SK-N-MC (cell line): ENCODE measurements around the gene CORIN.
"Not testable (repeated sequence)": the region's sequence is repeated elsewhere in the genome, so short reads cannot be mapped to it uniquely, and the experiment has no call there.

ENCODE experiments used
- DNase-seq: peaks from one replicate; pipeline ENCODE4 v3.0.0-alpha.2; 2011; ENCODE audit warnings: low read depth, low spot score
- H3K27ac ChIP-seq: fragments of 200-600 bp; sonication (generic); 2 replicates; pipeline ENCODE4 v1.5.1; 2016; ENCODE audit warnings: mixed run types
- H3K36me3 ChIP-seq: fragments of 200-600 bp; sonication (generic); 2 replicates; pipeline ENCODE4 v1.6.1; 2017; ENCODE audit warnings: antibody characterized with exemption, low read length, mixed read lengths; ENCODE audit not compliant: insufficient read depth
- H3K4me3 ChIP-seq: fragments of 200-600 bp; sonication (generic); 2 replicates; pipeline ENCODE4 v1.5.1; 2016
- H3K9ac ChIP-seq: fragments of 200-600 bp; sonication (generic); 2 replicates; pipeline ENCODE4 v1.8.0; 2017; ENCODE audit warnings: mixed run types, mixed read lengths; ENCODE audit not compliant: insufficient read length
- H3K9me3 ChIP-seq: fragments of 200-600 bp; sonication (generic); 2 replicates; pipeline ENCODE4 v1.6.1; 2017; ENCODE audit warnings: low read depth, mild to moderate bottlenecking, antibody characterized with exemption, low read length, moderate library complexity, mixed read lengths
- EZH2 ChIP-seq: fragments of 200-600 bp; sonication (generic); IDR thresholded peaks from one replicate; pipeline ENCODE4 v1.6.1; 2017; ENCODE audit warnings: antibody characterized with exemption
- FOXP2 ChIP-seq: optimal IDR thresholded peaks from 2 replicates; pipeline ENCODE3; 2011; ENCODE audit warnings: mild to moderate bottlenecking, moderate library complexity; ENCODE audit not compliant: insufficient read depth; ENCODE audit errors: extremely low read length, control extremely low read depth
- POLR2AphosphoS5 ChIP-seq: IDR thresholded peaks from 2 replicates; pipeline ENCODE4 v1.6.1; 2012; ENCODE audit warnings: mild to moderate bottlenecking, low read depth, low read length, borderline replicate concordance

Gene CORIN

DNA sequence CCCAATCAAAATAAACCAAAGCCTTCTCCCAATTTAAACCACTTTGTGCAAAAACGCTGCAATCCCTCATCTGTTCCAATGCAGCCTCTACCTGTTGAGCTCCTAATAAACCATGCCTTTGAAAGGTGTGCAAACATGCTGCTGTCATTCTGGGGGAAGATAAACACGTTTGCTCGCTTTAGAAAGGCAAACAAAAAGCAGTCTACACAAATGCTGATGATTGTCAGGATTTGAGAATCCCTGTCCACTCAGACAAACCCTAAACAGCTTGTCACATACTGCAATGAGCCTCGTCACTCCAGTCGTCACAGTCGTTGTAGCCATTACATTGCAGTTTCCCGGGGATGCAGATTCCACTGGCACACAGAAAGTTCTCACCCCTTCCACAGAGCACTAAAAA, 145.2 kb downstream of the CORIN start:
- H3K4me3 ChIP-seq, result no peak overlapping the region
- no peak overlapping the region for H3K9ac ChIP-seq
- no peak for DNase-seq
- H3K36me3 ChIP-seq, result no peaks in the 10 kb centered on the region
- H3K9me3 ChIP-seq, result no peaks in the 10 kb centered on the region
- TF ChIP-seq POLR2AphosphoS5 (no peak), EZH2 (no peak), FOXP2 (no peak)
- H3K27ac ChIP-seq, result no peak overlapping the region

DNA sequence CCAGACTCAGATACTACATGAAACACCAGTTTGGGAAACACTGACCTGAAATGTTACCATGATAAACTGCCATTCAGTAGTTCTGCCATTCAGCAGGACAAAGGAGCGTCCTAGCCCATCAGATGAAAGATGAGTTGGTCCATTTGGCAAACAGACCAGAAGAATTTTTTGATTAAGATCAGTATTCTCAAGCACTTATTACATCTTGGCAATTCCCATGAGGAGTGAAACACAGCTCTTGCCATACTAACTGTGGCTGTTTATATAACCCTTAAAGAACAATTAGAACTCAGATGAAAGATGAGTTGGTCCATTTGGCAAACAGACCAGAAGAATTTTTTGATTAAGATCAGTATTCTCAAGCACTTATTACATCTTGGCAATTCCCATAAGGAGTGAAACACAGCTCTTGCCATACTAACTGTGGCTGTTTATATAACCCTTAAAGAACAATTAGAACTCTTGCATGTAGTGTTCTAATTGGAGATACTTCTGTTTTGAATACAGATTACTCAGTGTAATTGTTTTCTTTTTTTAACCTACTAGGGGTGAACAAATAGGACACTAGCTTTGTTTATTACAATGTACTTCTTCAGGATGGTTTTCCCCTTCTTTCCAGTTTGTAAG, 146.0 kb downstream of the CORIN start:
- not testable (repeated sequence) for DNase-seq, H3K36me3 ChIP-seq, H3K9me3 ChIP-seq, H3K9ac ChIP-seq, H3K4me3 ChIP-seq, H3K27ac ChIP-seq

DNA sequence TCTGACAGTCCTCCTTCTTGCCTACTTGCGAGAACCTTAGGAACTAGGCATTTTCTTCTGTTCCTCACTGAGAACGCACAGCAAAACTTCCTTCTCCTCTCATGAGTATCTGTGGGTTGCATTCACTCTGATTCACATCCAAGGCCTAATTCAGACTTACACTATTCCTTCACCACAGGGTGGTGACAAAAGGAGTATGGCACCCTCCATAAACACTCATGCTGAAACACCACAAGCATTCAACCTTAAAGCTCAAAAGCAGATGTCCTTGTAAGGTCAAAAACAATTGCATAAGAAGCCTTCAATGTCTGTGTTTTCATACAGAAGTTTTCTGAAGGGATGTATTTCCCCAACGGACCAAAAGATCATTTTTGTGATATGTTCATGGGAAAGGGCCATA, 147.3 kb downstream of the CORIN start:
- no peak for DNase-seq
- H3K9me3 ChIP-seq, result no peaks in the 10 kb centered on the region

DNA sequence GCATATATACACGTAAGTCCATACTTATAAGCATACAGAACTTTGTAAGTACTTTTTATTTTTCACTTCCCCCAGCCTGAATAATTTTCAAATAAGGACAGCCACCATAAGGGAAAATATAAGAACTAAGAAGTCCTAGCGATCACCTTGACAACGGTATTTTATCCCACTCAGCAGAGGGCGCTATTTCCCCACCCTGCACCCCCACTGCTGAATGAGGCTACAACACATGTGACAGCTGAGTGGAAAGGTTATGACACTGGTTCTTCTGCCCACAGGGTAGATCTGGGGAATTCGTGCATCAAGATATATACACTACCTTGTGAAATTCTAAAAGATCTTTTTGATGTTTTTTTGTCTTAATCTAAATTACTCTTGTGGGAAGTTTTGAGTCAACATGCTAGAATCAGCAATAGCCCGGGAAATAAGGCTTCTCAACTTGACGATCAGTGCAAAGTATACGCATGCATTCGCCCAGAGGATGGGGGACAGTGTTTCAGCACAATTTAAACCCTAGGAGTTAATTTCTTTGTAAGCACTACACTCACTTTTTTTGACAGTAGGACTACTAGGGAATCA, 151.5 kb downstream of the CORIN start:
- Histone ChIP-seq H3K9ac (no peak overlapping the region), H3K27ac (no peak overlapping the region), H3K9me3 (no peaks in the 10 kb centered on the region), H3K4me3 (no peak overlapping the region), H3K36me3 (no peaks in the 10 kb centered on the region)
- DNase-seq, result no peak
- no peak for TF ChIP-seq EZH2
- no peak for TF ChIP-seq POLR2AphosphoS5
- TF ChIP-seq FOXP2, result no peak

More for the DNA sequence above, 147.3 kb downstream of the CORIN start:
- H3K27ac ChIP-seq, result no peak overlapping the region
- no peak overlapping the region for H3K4me3 ChIP-seq
- no peaks in the 10 kb centered on the region for H3K36me3 ChIP-seq
- H3K9ac ChIP-seq, result no peak overlapping the region
- TF ChIP-seq EZH2 (no peak), FOXP2 (no peak), POLR2AphosphoS5 (no peak)

DNA sequence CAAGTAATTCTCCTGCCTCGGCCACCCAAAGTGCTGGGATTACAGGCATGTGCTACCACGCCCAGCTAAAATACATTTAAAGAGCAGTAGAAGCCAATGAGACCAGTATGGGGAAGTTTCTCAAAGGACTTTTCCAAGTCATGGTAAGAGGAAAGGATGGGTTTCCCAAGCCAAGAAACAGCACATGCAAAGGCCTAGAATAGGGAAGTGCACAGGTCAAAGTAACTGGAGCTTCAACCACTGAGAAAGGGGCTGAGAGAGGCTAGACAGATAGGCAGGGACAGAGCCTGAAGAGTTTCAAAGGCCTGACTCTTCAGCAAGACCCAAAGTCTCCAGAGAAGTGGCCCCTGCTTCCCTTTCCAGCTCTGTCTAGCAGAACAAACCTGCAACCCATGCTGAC, 162.1 kb downstream of the CORIN start:
- Histone ChIP-seq H3K4me3 (no peak overlapping the region), H3K27ac (no peak overlapping the region), H3K9me3 (no peaks in the 10 kb centered on the region), H3K36me3 (no peaks in the 10 kb centered on the region), H3K9ac (no peak overlapping the region)
- TF ChIP-seq EZH2, result no peak
- no peak for TF ChIP-seq POLR2AphosphoS5
- TF ChIP-seq FOXP2, result no peak
- no peak for DNase-seq

DNA sequence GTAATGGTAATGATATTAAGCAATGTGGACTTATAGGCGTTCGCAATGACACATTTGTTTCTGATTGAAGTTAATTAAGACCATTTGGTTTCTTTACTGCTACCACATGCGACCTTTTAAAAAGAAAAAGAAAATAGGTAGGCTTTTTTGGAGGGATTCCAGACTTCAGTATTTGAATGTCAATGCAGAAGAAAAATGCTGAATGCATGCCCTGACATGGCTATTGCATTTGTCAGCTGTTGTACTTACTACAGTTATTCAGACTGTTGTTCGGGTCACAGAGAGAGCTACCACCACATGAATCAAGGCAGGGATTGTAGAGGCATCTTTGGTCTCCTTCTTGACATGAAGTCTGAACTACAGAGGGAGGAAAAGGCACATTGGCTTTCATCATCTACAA, 163.7 kb downstream of the CORIN start:
- Histone ChIP-seq H3K27ac (no peak overlapping the region), H3K36me3 (no peaks in the 10 kb centered on the region), H3K9ac (no peak overlapping the region), H3K4me3 (peak overlapping the region; percentile 5; the same call in 1 of the 2 replicates), H3K9me3 (no peaks in the 10 kb centered on the region)
- DNase-seq, result no peak
- TF ChIP-seq FOXP2 (no peak), EZH2 (no peak), POLR2AphosphoS5 (no peak)

DNA sequence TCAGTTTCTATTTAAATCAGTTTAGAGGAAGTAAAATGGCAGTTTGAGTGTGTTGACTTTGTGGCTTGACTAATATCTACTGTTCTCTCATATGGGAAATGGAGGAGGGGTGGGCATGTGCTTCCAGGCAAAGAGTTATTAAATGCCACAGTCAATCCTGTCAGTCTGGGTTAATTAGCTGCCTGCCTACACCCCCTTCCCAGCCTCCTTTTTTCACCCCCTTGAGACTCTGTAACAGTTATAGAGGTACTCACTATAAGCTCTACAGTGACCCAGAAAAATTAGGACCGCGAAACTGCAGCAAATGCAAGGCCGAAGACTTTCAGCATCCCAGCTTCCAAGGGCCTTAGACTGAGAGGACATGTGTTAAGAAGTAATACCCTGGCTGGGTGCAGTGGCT, 165.2 kb downstream of the CORIN start:
- DNase-seq, result no peak
- H3K9me3 ChIP-seq, result no peaks in the 10 kb centered on the region
- H3K4me3 ChIP-seq, result no peak overlapping the region
- H3K36me3 ChIP-seq, result no peaks in the 10 kb centered on the region
- H3K27ac ChIP-seq, result no peak overlapping the region
- no peak overlapping the region for H3K9ac ChIP-seq
- TF ChIP-seq POLR2AphosphoS5 (no peak), FOXP2 (no peak), EZH2 (no peak)

DNA sequence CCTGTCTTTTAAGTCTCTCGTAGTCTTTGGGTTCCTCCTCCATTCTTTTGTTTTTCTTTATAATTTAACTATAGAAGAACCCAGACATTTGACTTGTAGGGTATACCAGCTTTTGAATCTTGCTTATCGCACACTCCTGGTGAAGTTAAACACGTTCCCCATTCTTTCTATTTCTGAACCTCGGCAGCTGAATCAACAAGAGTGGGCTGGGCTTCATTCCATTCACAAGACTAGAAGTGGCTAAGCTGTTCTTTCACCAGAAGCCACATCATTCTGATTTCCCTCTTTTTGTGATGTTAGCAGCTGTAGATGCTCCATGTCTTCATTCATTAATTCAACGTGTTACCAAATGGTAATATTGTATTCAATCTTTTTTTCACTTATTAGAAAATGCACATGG, 167.9 kb downstream of the CORIN start:
- H3K9ac ChIP-seq, result no peak overlapping the region
- H3K27ac ChIP-seq, result no peak overlapping the region
- no peaks in the 10 kb centered on the region for H3K9me3 ChIP-seq
- H3K36me3 ChIP-seq, result no peaks in the 10 kb centered on the region
- TF ChIP-seq POLR2AphosphoS5 (no peak), FOXP2 (no peak), EZH2 (no peak)
- DNase-seq, result no peak
- no peak overlapping the region for H3K4me3 ChIP-seq

DNA sequence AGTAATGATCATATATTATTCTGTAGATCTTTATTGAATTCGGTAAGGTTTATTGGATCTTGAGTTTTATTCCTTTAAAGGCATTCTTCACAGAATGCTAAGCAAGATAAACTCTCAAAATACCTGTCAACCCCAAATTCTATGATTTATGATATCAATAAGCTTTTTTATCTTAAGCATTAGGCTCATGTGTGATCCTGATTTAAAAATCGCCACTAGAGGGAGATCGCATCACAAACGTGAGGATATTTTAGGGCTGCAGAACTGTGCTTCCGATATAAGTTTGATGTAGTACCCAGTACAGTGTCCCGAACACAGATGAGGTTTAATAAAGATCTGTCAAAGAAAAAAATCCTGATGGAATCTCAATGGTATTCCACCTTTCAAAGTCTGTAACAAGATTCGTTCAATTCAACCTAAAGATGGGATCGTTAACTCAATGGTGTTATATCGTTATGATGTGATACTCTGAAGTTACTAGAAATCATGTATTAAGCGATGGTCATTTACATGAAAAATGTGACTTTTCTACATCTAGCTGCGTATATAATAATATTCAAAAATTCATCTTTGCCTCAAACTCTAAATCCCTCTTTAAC, 169.0 kb downstream of the CORIN start:
- Histone ChIP-seq H3K27ac (no peak overlapping the region), H3K36me3 (no peaks in the 10 kb centered on the region), H3K4me3 (no peak overlapping the region; the same call in 1 of the 2 replicates), H3K9me3 (no peaks in the 10 kb centered on the region), H3K9ac (no peak overlapping the region)
- TF ChIP-seq EZH2 (no peak), FOXP2 (no peak), POLR2AphosphoS5 (no peak)
- DNase-seq, result peak; percentile 52
